Stimulated activated CD8-positive, alpha-beta memory T cell treated with anti-CD3 and anti-CD28 coated beads, Interleukin-7, amount 100 ng/mL, for 1 hour (primary cell): ENCODE results near the gene ANKZF1.
A peak's percentile ranks its signal among the peaks of the same experiment; 100 is the strongest.
"Not testable (repeated sequence)": the region's sequence is repeated elsewhere in the genome, so short reads cannot be mapped to it uniquely, and the experiment has no call there.

Source experiments
- DNase-seq, 2 donors: peaks; one replicate each; pipeline ENCODE4 v3.0.0-alpha.2; 2020; ENCODE audit warnings: low read depth in 2 of 2

The ANKZF1 gene

GRCh38 chr2:219229305-219230058 is at the start of gene ANKZF1, which contains the start of gene ATG9A:
Gene ANKZF1, plus strand, starts transcription at chr2:219229806. Its CDS starts 452 bp downstream, at chr2:219230258.
Gene ATG9A, minus strand, starts transcription at chr2:219229636. Its CDS starts 1,612 bp downstream, at chr2:219228024.
- peak; percentile 93 to 95 for DNase-seq

- DNase-seq: no peak
These were observed 48.6 kb upstream of the ANKZF1 start for GRCh38 chr2:219180961-219181360.

DNA sequence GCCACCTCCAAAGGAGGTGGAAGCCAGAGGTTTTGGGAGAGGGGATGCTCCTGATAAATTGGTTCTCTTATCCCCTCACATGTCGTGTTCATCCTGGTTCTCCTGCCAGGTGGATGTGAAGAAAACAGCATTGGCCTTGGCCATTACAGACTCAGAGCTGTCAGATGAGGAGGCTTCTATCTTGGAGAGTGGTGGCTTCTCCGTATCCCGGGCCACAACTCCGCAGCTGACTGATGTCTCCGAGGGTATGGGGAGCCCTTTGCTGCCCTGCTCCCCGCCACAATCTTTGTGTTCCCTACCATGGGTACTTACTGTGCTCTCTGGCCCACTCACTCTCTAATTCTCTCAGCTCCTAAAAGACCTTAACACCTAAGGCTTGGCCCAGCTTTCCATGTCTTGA is 48.1 kb upstream of the ANKZF1 start:
- no peak for DNase-seq

DNA sequence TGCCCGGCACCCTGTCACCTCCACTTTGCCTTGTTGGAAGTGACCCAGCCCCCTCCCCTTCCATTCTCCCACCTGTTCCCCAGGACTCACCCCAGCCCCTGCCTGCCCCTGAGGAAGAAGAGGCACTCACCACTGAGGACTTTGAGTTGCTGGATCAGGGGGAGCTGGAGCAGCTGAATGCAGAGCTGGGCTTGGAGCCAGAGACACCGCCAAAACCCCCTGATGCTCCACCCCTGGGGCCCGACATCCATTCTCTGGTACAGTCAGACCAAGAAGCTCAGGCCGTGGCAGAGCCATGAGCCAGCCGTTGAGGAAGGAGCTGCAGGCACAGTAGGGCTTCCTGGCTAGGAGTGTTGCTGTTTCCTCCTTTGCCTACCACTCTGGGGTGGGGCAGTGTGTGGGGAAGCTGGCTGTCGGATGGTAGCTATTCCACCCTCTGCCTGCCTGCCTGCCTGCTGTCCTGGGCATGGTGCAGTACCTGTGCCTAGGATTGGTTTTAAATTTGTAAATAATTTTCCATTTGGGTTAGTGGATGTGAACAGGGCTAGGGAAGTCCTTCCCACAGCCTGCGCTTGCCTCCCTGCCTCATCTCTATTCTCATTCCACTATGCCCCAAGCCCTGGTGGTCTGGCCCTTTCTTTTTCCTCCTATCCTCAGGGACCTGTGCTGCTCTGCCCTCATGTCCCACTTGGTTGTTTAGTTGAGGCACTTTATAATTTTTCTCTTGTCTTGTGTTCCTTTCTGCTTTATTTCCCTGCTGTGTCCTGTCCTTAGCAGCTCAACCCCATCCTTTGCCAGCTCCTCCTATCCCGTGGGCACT is 47.1 kb upstream of the ANKZF1 start:
- DNase-seq: no peak

DNA sequence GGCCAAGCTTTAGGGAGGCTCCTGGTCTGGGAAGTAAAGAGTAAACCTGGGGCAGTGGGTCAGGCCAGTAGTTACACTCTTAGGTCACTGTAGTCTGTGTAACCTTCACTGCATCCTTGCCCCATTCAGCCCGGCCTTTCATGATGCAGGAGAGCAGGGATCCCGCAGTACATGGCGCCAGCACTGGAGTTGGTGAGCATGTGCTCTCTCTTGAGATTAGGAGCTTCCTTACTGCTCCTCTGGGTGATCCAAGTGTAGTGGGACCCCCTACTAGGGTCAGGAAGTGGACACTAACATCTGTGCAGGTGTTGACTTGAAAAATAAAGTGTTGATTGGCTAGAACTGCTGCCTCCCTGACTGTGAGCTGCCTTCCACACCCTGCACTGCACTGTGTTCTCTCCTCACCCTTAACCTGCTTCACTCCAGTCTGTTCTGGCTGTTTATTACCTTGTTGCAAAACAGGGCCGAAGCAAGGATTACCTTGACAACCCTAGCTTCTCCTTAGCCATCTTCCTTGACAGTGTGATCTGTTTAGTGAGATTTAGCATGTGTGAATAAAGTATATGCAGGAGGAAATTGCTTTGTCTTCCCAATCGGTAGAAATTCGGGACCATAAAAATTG is 46.3 kb upstream of the ANKZF1 start:
- DNase-seq: no peak

DNA sequence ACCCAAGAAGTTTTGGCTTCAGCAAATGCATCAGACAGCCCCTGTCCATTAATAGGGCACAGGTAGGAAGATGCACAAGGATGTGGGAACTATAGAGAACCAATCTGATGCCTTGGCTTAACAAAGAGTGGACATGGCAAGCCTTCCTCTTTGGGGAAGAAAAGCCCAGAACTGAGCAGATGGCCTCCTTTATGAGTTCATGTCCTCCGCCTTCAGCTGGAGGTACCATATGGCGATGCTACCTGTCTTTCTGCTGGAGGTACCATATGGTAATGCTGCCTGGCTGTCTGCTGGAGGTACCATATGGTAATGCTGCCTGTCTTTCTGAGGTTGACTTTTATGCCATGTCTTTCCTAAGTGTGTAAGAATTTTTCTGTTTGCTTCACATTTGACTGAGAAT is 45.5 kb upstream of the ANKZF1 start:
- no peak for DNase-seq

DNA sequence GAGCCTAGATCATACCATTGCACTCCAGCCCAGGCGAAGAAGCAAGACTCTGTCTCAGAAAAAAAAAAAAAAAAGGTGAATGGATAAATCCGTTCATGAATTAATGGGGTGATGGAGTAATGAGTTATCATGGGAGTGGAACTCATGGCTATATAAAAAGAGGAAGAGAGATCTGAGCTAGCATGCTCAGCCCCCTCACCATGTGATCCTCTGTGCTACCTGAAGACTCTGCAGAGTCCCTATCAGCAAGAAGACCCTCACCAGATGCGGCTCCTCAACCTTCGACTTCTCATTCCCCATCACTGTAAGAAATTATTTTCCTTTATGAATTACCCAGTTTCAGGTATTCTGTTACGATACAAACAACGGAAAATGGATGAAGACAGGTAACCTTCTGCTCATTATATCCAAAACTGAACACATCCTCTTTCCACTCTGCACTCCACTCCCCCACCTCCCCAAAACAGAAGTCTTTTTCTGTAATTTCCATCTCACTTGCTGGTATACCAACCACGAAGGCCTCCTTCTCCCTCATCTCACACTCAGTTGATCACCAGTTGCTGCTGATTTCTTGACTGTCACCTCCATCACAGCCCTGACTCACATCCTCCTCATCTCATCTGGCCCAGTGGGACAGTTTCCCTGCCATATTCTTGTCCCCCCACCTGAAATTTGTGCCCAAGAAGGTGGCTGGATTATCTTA is 42.7 kb upstream of the ANKZF1 start:
- DNase-seq: no peak

GRCh38 chr2:219197388-219197787 is 32.2 kb upstream of the ANKZF1 start:
- no peak for DNase-seq

GRCh38 chr2:219198974-219199373 is 30.6 kb upstream of the ANKZF1 start:
- no peak for DNase-seq

- no peak for DNase-seq
These were observed 30.0 kb upstream of the ANKZF1 start for GRCh38 chr2:219199470-219200211.

- not testable (repeated sequence) for DNase-seq
These were observed 28.9 kb upstream of the ANKZF1 start for GRCh38 chr2:219200502-219201326.

- not testable (repeated sequence) for DNase-seq
These were observed 28.3 kb upstream of the ANKZF1 start for GRCh38 chr2:219201331-219201730.

DNA sequence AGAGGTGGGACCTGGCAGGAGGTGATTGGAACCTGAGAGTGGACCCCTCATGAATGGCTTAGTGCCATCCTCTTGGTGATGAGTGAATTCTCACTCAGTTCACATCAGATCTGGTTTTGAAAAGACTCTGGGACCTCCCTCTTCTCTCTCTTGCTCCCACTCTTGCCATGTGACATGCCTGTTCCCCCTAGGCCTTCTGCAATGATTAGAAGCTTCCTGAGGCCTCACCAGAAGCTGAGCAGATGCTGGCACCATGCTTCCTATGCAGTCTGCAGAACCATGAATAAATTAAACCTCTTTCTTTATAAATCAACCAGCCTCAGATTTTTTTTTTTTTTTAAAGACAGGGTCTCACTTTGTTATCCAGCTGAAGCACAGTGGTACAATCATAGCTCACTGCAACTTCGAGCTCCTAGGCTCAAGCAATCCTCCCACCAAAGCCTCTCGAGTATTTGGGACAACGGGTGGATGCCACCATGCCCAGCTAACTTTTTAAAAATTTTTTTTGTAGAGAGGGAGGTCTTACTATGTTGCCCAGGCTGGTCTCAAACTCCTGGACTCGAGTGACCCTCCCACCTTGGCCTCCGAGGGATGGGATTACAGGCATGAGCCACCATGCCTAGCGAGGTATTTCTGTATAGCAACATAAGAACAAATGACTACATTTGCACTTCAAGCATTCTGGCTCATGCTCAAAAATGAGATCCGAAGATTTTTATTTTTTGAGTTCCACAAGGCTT is 25.0 kb upstream of the ANKZF1 start:
- DNase-seq: no peak

GRCh38 chr2:219205165-219205538 is 24.5 kb upstream of the ANKZF1 start:
- DNase-seq: no peak

DNA sequence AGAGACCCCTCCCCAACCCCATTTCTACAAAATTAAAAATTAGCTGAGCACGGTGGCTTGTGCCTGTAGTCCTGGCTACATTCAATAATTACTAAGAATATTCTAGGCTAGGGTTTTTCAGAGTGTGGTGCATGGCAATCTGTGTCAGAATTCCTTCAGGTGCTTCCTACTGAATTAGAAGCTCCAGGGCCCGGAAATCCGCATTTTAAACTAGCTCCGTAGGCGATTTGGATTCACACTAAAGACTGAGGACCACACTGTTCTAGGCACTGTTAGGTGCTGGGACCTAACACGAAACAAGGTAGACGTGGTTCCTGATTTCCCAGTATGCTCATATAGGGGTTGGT is 23.7 kb upstream of the ANKZF1 start:
- no peak for DNase-seq

DNA sequence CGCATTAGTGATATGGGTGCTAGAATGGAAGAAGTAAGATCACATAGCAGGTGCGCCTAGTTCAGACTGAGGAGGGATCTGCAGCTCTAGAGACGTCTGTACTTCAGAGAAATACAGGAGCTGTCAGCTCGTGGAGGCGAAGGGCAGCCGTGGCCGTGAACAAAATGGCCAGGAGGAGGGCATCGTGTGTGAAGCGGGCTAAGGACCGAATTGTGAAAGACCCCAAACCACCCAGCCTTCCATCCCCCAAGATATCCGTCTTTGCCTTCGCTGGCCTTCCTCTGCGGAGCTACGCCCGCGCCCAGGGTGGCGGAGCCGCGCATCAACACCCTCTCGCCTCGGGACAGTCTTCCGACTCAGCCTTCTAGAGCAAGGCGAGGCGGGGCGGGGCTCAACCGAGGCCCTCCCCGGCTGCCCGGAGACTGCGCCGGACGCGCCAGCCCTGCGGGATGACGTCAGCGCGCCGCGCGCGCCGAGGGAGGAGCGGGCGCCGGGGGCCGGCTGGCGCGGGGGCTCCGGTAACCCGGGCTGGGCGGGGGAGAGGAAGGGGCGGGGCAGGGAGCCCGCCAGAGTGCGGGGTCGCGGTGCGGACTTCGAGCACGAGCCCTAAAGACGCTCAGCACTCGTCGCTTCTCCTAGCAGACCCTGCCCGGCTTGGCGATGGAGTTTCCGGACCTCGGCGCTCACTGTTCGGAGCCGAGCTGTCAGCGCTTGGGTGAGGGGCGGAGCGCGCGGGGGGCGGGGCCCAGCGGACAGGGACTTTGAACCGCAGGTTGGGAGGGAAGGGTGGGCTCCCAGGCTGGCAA is 23.1 kb upstream of the ANKZF1 start, which contains the start of gene ZFAND2B:
Gene ZFAND2B, plus strand, starts transcription at position 455 of the 806 bp plus-strand sequence. Its CDS starts 206 bp downstream, at position 661.
- DNase-seq: peak; percentile 91 to 92

- DNase-seq: no peak
These were observed 22.3 kb upstream of the ANKZF1 start for GRCh38 chr2:219207134-219207883.
